ENCODE data around the gene TRIM29.

- TF ChIP-seq ZBTB7A (IDR thresholded peaks at IDR 0.05; ENCODE audit: low read depth) (no peak), MAX (IDR thresholded peaks at IDR 0.05) (no peak), REST (IDR thresholded peaks at IDR 0.05; ENCODE audit: low read depth) (no peak), EP300 (IDR thresholded peaks at IDR 0.05; ENCODE audit: borderline replicate concordance) (no peak), RAD21 (IDR thresholded peaks at IDR 0.05; ENCODE audit: low read depth) (no peak), CEBPB (IDR thresholded peaks at IDR 0.05) (no peak), NFIC (IDR thresholded peaks at IDR 0.05) (no peak), TAF1 (IDR thresholded peaks at IDR 0.05; ENCODE audit: low read depth) (no peak), EGR1 (IDR thresholded peaks at IDR 0.05) (no peak), CREB1 (IDR thresholded peaks at IDR 0.05; ENCODE audit: low read depth) (no peak), TCF12 (IDR thresholded peaks at IDR 0.05; ENCODE audit: low read depth) (no peak), YY1 (IDR thresholded peaks at IDR 0.05; ENCODE audit: low read depth) (no peak), TEAD4 (IDR thresholded peaks at IDR 0.05) (no peak)
- TF ChIP-seq, protein P1, sequence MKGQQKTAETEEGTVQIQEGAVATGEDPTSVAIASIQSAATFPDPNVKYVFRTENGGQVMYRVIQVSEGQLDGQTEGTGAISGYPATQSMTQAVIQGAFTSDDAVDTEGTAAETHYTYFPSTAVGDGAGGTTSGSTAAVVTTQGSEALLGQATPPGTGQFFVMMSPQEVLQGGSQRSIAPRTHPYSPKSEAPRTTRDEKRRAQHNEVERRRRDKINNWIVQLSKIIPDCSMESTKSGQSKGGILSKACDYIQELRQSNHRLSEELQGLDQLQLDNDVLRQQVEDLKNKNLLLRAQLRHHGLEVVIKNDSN (IDR thresholded peaks at IDR 0.05), result no peak
These were observed 8.3 kb downstream of the TRIM29 start for GRCh38 chr11:120129570-120129969.

Measured in Ishikawa (cell line).